Esophagus muscularis mucosa (tissue), 4 donors: ENCODE measurements around the gene TP53BP1. TPM values are rescaled to one million over a fixed set of nuclear protein-coding genes. Genes with fewer than 3 reads are reported as not detected.

Source experiments
- DNase-seq: peaks from one replicate; pipeline ENCODE4 v3.0.0-alpha.2; 2017; ENCODE audit errors: extremely low spot score
- H3K27ac ChIP-seq, 4 donors: fragments of 200-600 bp; sonication (generic); replicated peaks in 1 of 4; 1 replicate in 3 of 4; 2 replicates in 1 of 4; pipeline ENCODE4 v1.5.1; 2016 to 2019; ENCODE audit warnings: mild to moderate bottlenecking in 1 of 4
- H3K27me3 ChIP-seq, 4 donors: fragments of 200-600 bp; sonication (generic); one replicate each; pipeline versions ENCODE4 v1.5.1 to v1.6.0; 2016 to 2019
- H3K36me3 ChIP-seq, 4 donors: fragments of 200-600 bp; sonication (generic); one replicate each; pipeline ENCODE4 v1.5.1; 2016 to 2019
- H3K4me1 ChIP-seq, 4 donors: fragments of 200-600 bp; sonication (generic); one replicate each; pipeline ENCODE4 v1.5.1; 2016 to 2019
- H3K4me3 ChIP-seq, 4 donors: fragments of 200-600 bp; sonication (generic); 1 replicate in 2 of 4; 2 replicates in 2 of 4; pipeline ENCODE4 v1.5.1; 2016 to 2019; ENCODE audit warnings: mild to moderate bottlenecking in 4 of 4, moderate library complexity in 1 of 4
- H3K9me3 ChIP-seq, 4 donors: fragments of 200-600 bp; sonication (generic); 1 replicate in 3 of 4; 2 replicates in 1 of 4; pipeline ENCODE4 v1.5.1; 2016 to 2019
- CTCF ChIP-seq, 3 experiments: fragments of 200-600 bp in 2 of 3; fragments of 450-650 bp in 1 of 3; sonication (generic) in 2 of 3; IDR thresholded peaks; one replicate each; pipeline ENCODE4 v1.5.1; 2017 to 2019; ENCODE audit warnings: antibody characterized with exemption in 3 of 3, mild to moderate bottlenecking in 2 of 3, moderate library complexity in 1 of 3
- EP300 ChIP-seq: sonication (generic); formaldehyde crosslinking; IDR thresholded peaks from one replicate; pipeline ENCODE4 v1.6.1; 2017; ENCODE audit warnings: antibody characterized with exemption
- POLR2A ChIP-seq: fragments of 450-650 bp; IDR thresholded peaks from one replicate; pipeline ENCODE4 v1.6.1; 2017; ENCODE audit warnings: antibody characterized with exemption, moderate library complexity, mild to moderate bottlenecking, low read depth
- POLR2AphosphoS5 ChIP-seq, 2 donors: sonication (generic); formaldehyde crosslinking; IDR thresholded peaks; one replicate each; pipeline ENCODE4 v1.6.1; 2017; ENCODE audit warnings: antibody characterized with exemption in 2 of 2
- WGBS: methylation state at CpG from one replicate; pipeline ENCODE4 v1.1.5; 2018; 5-methylcytosine and 5-hydroxymethylcytosine counted together
- intact Hi-C: fragments of 100-400 bp; cut with DNase I; formaldehyde crosslinking; loops from one replicate; pipeline ENCODE4 v1.15.1; 2023
- total RNA-seq, 4 donors: library from RNA; depleted of rRNA; stranded (reverse); fragments of >200 nt; gene quantifications; one replicate each; pipeline versions ENCODE4 v1.1.0 to v1.2.1, GENCODE V29; 2016

TP53BP1 gene
- total RNA-seq, 4 donors from 2014 or later = 24.7 to 29.9 (median 27.0) TPM

GRCh38 chr15:43516185-43516584 lies 23.2 kb upstream of the TP53BP1 start:
- Histone ChIP-seq H3K27me3 (no peaks in the 10 kb centered on the region), H3K4me1 (peaks cover 39 to 55% (median 53%) of the 10 kb centered on the region in 4 donors), H3K27ac (peak overlapping the region; percentile 79 to 87 (median 84)), H3K4me3 (peak overlapping the region in 3 of 4 donors; percentile 57 to 69 (median 67)), H3K36me3 (peaks cover 7 to 12% (median 9%) of the 10 kb centered on the region in 4 donors), H3K9me3 (no peaks in the 10 kb centered on the region)
- TF ChIP-seq EP300 (no peak), POLR2A (no peak), POLR2AphosphoS5 (IDR thresholded peaks at IDR 0.05) (peak; percentile 21 to 30), CTCF (IDR thresholded peaks at IDR 0.05) (no peak)
- 27% methylated on average over 5 of the region's 5 CpGs for WGBS
- intact Hi-C loops = no loop called here
- no peak for DNase-seq

GRCh38 chr15:43515741-43516140 lies 22.8 kb upstream of the TP53BP1 start:
- H3K36me3 ChIP-seq = peaks cover 2 to 7% (median 5%) of the 10 kb centered on the region in 4 donors
- WGBS = 41% methylated on average over 2 of the region's 2 CpGs
- H3K27ac ChIP-seq = peak overlapping the region; percentile 79 to 87 (median 84)
- H3K27me3 ChIP-seq = no peaks in the 10 kb centered on the region
- H3K4me3 ChIP-seq = peak overlapping the region in 2 of 4 donors; percentile 57 to 69
- H3K9me3 ChIP-seq = no peaks in the 10 kb centered on the region
- peaks cover 42 to 59% (median 55%) of the 10 kb centered on the region in 4 donors for H3K4me1 ChIP-seq
- no peak for DNase-seq
- intact Hi-C loops = no loop called here
- TF ChIP-seq CTCF (IDR thresholded peaks at IDR 0.05) (no peak), EP300 (no peak), POLR2AphosphoS5 (IDR thresholded peaks at IDR 0.05) (no peak), POLR2A (no peak)

- no peak for TF ChIP-seq EP300
- TF ChIP-seq CTCF (IDR thresholded peaks at IDR 0.05) = peak; percentile 32 to 61 (median 34)
- no peak for TF ChIP-seq POLR2AphosphoS5 (IDR thresholded peaks at IDR 0.05)
- TF ChIP-seq POLR2A = no peak
- Histone ChIP-seq H3K36me3 (no peaks in the 10 kb centered on the region), H3K4me3 (no peak overlapping the region), H3K27me3 (no peaks in the 10 kb centered on the region), H3K9me3 (no peaks in the 10 kb centered on the region), H3K27ac (peak overlapping the region in 3 of 4 donors; percentile 8 to 86 (median 9)), H3K4me1 (peaks cover 43 to 68% (median 64%) of the 10 kb centered on the region in 4 donors)
- intact Hi-C loops = no loop called here
- 54% methylated on average over 4 of the region's 4 CpGs for WGBS
- DNase-seq = no peak
Observed at GRCh38 chr15:43514241-43515057, 21.5 kb upstream of the TP53BP1 start.

DNA sequence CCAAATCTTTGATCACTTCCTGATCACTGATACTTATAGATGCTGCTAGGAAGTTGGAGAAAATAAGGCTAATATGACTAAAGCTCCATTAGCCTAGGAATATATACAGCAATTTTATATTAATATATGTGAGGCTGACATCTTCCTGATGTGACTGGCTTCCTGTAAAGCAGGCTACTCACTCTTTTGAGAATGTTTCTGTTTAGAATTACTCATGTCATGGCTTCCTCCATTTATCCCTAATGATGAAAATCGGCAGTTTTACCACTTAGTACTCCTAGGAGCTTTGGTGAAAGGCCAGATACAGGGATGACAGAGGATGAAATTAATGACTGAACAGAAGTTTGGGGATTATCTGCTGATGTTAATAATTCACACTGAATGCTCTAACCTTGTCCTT lies 20.6 kb upstream of the TP53BP1 start:
- WGBS = 57% methylated on average over 1 of the region's 1 CpG
- H3K4me1 ChIP-seq = peaks cover 49 to 68% (median 65%) of the 10 kb centered on the region in 4 donors
- H3K27me3 ChIP-seq = no peaks in the 10 kb centered on the region
- no peak for DNase-seq
- H3K9me3 ChIP-seq = no peaks in the 10 kb centered on the region
- H3K36me3 ChIP-seq = no peaks in the 10 kb centered on the region
- H3K4me3 ChIP-seq = no peak overlapping the region
- TF ChIP-seq POLR2AphosphoS5 (IDR thresholded peaks at IDR 0.05) = no peak
- TF ChIP-seq CTCF (IDR thresholded peaks at IDR 0.05) = no peak
- no peak for TF ChIP-seq POLR2A
- TF ChIP-seq EP300 = no peak
- peak overlapping the region in 3 of 4 donors; percentile 46 to 86 (median 47) for H3K27ac ChIP-seq
- intact Hi-C loops = no loop called here
